ENCODE results near the gene SLC25A12.
"Not testable (repeated sequence)": the region's sequence is repeated elsewhere in the genome, so short reads cannot be mapped to it uniquely, and the experiment has no call there.

Gene SLC25A12

DNA sequence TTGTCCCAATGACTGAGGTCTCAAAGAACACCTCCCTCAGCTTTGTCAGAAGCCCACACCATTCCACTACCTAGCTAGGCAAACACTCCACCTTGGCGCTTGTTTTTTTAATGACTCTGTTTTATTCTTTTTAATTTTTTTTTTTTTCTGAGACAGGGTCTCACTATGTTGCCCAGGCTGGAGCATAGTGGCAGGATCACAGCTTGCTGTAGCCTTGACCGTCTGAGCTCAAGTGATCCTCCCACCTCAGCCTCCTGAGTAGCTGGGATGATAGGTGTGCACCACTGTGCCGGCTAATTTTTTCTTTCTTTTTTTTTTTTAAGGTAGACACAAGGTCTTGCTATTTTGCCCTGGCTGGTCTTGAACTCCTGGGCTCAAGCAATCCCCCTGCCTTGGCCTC, 101.9 kb downstream of the SLC25A12 start:
- no CpG with 5 or more reads among the region's 3 CpGs for WGBS (ENCODE audit: insufficient coverage, insufficient read length)
- H3K36me3 ChIP-seq (ENCODE audit: control insufficient read depth, insufficient read depth, low read length): no peaks in the 10 kb centered on the region
- no peaks in the 10 kb centered on the region for H3K9me3 ChIP-seq (ENCODE audit: control insufficient read depth, insufficient read depth, low read length)
- H3K4me1 ChIP-seq (ENCODE audit: control insufficient read depth, insufficient read depth, low read length): peaks cover 1% of the 10 kb centered on the region; the same call in 1 of the 2 replicates
- H3K27ac ChIP-seq (ENCODE audit: low read length): no peak overlapping the region
- no peak overlapping the region for H3K4me3 ChIP-seq (ENCODE audit: low read length)
- no peak for DNase-seq (ENCODE audit: low read depth, low spot score)
- no peaks in the 10 kb centered on the region; the same call in 1 of the 2 replicates for H3K27me3 ChIP-seq (ENCODE audit: control insufficient read depth, insufficient read depth, low read length)

- H3K27me3 ChIP-seq (ENCODE audit: control insufficient read depth, insufficient read depth, low read length): no peaks in the 10 kb centered on the region; the same call in 1 of the 2 replicates
- H3K4me1 ChIP-seq (ENCODE audit: control insufficient read depth, insufficient read depth, low read length): peaks cover 1% of the 10 kb centered on the region; the same call in 1 of the 2 replicates
- H3K9me3 ChIP-seq (ENCODE audit: control insufficient read depth, insufficient read depth, low read length): no peaks in the 10 kb centered on the region
- no CpG with 5 or more reads among the region's 4 CpGs for WGBS (ENCODE audit: insufficient coverage, insufficient read length)
- H3K36me3 ChIP-seq (ENCODE audit: control insufficient read depth, insufficient read depth, low read length): no peaks in the 10 kb centered on the region
- H3K4me3 ChIP-seq (ENCODE audit: low read length): no peak overlapping the region
- H3K27ac ChIP-seq (ENCODE audit: low read length): no peak overlapping the region
- no peak for DNase-seq (ENCODE audit: low read depth, low spot score)
These were observed 102.7 kb downstream of the SLC25A12 start for GRCh38 chr2:171791361-171791760.

- no peak overlapping the region for H3K4me3 ChIP-seq (ENCODE audit: low read length)
- H3K4me1 ChIP-seq (ENCODE audit: control insufficient read depth, insufficient read depth, low read length): peaks cover 1% of the 10 kb centered on the region; the same call in 1 of the 2 replicates
- no peaks in the 10 kb centered on the region for H3K36me3 ChIP-seq (ENCODE audit: control insufficient read depth, insufficient read depth, low read length)
- WGBS (ENCODE audit: insufficient coverage, insufficient read length): no CpG with 5 or more reads among the region's 6 CpGs
- no peak overlapping the region for H3K27ac ChIP-seq (ENCODE audit: low read length)
- DNase-seq (ENCODE audit: low read depth, low spot score): no peak
- H3K27me3 ChIP-seq (ENCODE audit: control insufficient read depth, insufficient read depth, low read length): no peaks in the 10 kb centered on the region
- no peaks in the 10 kb centered on the region for H3K9me3 ChIP-seq (ENCODE audit: control insufficient read depth, insufficient read depth, low read length)
These were observed 104.1 kb downstream of the SLC25A12 start for GRCh38 chr2:171789956-171790355.

GRCh38 chr2:171788316-171788993, 105.6 kb downstream of the SLC25A12 start:
- Histone ChIP-seq H3K9me3 (ENCODE audit: control insufficient read depth, insufficient read depth, low read length) (no peaks in the 10 kb centered on the region), H3K4me1 (ENCODE audit: control insufficient read depth, insufficient read depth, low read length) (no peaks in the 10 kb centered on the region), H3K27ac (ENCODE audit: low read length) (no peak overlapping the region), H3K36me3 (ENCODE audit: control insufficient read depth, insufficient read depth, low read length) (no peaks in the 10 kb centered on the region), H3K4me3 (ENCODE audit: low read length) (no peak overlapping the region), H3K27me3 (ENCODE audit: control insufficient read depth, insufficient read depth, low read length) (no peaks in the 10 kb centered on the region)
- no CpG with 5 or more reads among the region's 7 CpGs for WGBS (ENCODE audit: insufficient coverage, insufficient read length)
- no peak for DNase-seq (ENCODE audit: low read depth, low spot score)

DNA sequence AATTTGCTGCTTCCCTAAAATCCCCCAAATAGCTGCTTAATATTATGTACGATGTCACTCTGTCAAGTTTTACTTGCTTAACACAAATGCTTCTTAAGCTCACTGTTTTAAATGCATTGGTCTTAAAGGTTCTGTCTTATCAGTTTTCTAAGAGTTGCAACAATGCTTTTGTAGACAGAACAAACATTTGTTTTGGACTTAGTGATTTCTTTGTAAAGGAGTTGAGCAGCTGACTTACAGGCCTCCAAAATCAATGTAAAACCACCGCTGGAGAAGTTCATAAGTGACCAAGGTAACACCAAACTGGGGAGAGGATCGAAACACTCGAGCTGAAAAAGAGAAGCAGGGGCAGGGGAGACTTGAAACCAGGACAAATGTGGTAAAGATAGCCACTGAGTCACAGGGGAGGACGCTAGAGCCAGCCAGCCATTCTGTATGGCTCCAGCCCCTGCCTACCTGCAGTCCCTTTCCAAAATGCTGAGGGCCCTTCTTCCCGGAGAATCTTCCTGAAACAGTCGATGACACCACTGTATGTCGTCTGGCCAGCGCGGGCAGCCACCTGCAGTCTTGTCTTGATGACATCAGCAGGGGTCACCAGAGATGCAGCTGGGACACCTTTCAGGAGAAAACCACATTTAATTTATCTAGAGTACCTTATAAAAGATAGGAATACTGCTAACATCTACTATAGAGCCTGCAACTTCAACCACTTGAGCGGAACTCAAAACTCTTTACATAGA, 106.5 kb downstream of the SLC25A12 start:
- no CpG with 5 or more reads among the region's 11 CpGs for WGBS (ENCODE audit: insufficient coverage, insufficient read length)
- DNase-seq (ENCODE audit: low read depth, low spot score): no peak

DNA sequence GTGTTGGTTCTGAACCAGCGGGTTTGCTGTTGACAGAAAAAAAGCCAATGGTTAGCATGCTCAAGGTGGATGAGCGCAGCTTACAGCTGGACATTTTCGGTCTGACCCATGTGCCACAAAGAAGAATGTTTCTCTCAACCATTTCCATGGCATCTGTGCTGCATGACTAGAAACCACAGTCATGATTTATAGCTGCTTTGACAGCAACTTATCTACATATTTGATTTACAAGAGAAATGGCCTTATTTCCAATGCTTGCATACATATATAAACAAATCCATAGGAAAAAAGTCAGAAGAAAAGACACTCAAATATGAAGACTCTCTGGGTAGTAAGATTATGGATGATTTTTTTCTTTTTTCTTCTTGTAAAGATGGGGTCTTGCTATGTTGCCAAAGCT, 108.6 kb downstream of the SLC25A12 start:
- Histone ChIP-seq H3K36me3 (ENCODE audit: control insufficient read depth, insufficient read depth, low read length) (no peaks in the 10 kb centered on the region), H3K4me1 (ENCODE audit: control insufficient read depth, insufficient read depth, low read length) (no peaks in the 10 kb centered on the region), H3K4me3 (ENCODE audit: low read length) (no peak overlapping the region), H3K27me3 (ENCODE audit: control insufficient read depth, insufficient read depth, low read length) (no peaks in the 10 kb centered on the region), H3K9me3 (ENCODE audit: control insufficient read depth, insufficient read depth, low read length) (no peaks in the 10 kb centered on the region), H3K27ac (ENCODE audit: low read length) (no peak overlapping the region)
- no CpG with 5 or more reads among the region's 3 CpGs for whole genome bisulfite sequencing (ENCODE audit: insufficient coverage, insufficient read length)
- no peak for DNase-seq (ENCODE audit: low read depth, low spot score)

More for the DNA sequence above, 106.5 kb downstream of the SLC25A12 start:
- no peaks in the 10 kb centered on the region for H3K9me3 ChIP-seq (ENCODE audit: control insufficient read depth, insufficient read depth, low read length)
- no peak overlapping the region for H3K4me3 ChIP-seq (ENCODE audit: low read length)
- H3K4me1 ChIP-seq (ENCODE audit: control insufficient read depth, insufficient read depth, low read length): no peaks in the 10 kb centered on the region
- H3K27ac ChIP-seq (ENCODE audit: low read length): no peak overlapping the region
- H3K36me3 ChIP-seq (ENCODE audit: control insufficient read depth, insufficient read depth, low read length): no peaks in the 10 kb centered on the region
- H3K27me3 ChIP-seq (ENCODE audit: control insufficient read depth, insufficient read depth, low read length): no peaks in the 10 kb centered on the region

DNA sequence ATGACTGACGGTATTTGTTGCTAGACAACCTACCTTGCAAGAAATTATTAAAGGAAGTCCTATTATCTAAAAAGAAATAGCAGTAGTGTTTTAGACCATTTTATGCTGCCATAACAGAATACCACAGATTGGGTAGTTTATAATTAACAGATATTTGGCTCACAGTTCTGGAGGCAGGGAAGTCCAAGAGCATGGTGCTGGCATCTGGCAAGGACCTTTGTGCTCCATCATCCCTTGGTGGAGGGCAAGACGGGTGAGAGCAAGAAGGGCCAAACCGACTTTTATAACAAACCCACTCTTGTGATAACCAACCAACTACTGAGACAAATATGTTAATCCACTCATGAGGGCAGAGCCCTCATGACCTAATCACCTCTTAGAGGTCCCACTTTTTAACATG, 115.5 kb downstream of the SLC25A12 start:
- Histone ChIP-seq H3K27me3 (ENCODE audit: control insufficient read depth, insufficient read depth, low read length) (no peaks in the 10 kb centered on the region), H3K36me3 (ENCODE audit: control insufficient read depth, insufficient read depth, low read length) (no peaks in the 10 kb centered on the region), H3K27ac (ENCODE audit: low read length) (no peak overlapping the region), H3K9me3 (ENCODE audit: control insufficient read depth, insufficient read depth, low read length) (no peaks in the 10 kb centered on the region; the same call in 1 of the 2 replicates), H3K4me1 (ENCODE audit: control insufficient read depth, insufficient read depth, low read length) (no peaks in the 10 kb centered on the region), H3K4me3 (ENCODE audit: low read length) (no peak overlapping the region)
- DNase-seq (ENCODE audit: low read depth, low spot score): no peak
- WGBS (ENCODE audit: insufficient coverage, insufficient read length): no CpG with 5 or more reads among the region's 3 CpGs

DNA sequence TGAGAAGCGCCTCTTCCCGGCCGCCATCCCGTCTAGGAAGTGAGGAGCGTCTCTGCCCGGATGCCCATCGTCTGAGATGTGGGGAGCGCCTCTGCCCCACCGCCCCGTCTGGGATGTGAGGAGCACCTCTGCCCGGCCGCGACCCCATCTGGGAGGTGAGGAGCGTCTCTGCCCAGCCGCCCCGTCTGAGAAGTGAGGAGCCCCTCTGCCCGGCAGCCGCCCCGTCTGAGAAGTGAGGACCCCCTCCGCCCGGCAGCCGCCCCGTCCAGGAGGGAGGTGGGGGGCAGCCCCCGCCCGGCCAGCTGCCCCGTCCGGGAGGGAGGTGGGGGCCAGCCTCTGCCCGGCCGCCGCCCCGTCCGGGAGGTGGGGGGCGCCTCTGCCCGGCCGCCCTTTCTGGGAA, 119.5 kb downstream of the SLC25A12 start:
- no CpG with 5 or more reads among the region's 35 CpGs for WGBS (ENCODE audit: insufficient coverage, insufficient read length)
- not testable (repeated sequence) for H3K27ac ChIP-seq (ENCODE audit: low read length); H3K36me3 ChIP-seq (ENCODE audit: control insufficient read depth, insufficient read depth, low read length); H3K9me3 ChIP-seq (ENCODE audit: control insufficient read depth, insufficient read depth, low read length); H3K27me3 ChIP-seq (ENCODE audit: control insufficient read depth, insufficient read depth, low read length); H3K4me3 ChIP-seq (ENCODE audit: low read length); DNase-seq (ENCODE audit: low read depth, low spot score); H3K4me1 ChIP-seq (ENCODE audit: control insufficient read depth, insufficient read depth, low read length)

DNA sequence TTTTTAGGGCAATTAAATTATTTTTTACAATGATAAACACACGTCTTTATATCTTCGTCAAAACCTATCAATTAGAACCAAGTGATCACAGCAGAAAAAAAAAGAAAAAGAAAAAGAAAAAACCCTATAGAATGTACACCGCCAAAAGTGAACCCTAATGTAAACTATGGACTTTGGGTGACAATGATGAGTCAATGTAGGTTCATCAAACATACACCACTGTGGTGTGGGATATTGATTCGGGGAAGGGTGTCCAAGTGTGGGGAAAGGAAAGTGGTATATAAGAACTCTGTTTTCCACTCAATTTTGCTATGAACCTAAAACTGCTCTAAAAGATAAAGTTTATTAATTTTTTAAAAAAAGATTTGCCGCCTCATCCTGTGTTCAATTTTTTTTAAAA, 121.7 kb downstream of the SLC25A12 start:
- H3K27me3 ChIP-seq (ENCODE audit: control insufficient read depth, insufficient read depth, low read length): no peaks in the 10 kb centered on the region
- no peaks in the 10 kb centered on the region for H3K36me3 ChIP-seq (ENCODE audit: control insufficient read depth, insufficient read depth, low read length)
- no peaks in the 10 kb centered on the region; the same call in 1 of the 2 replicates for H3K9me3 ChIP-seq (ENCODE audit: control insufficient read depth, insufficient read depth, low read length)
- no peak for DNase-seq (ENCODE audit: low read depth, low spot score)
- no peak overlapping the region for H3K4me3 ChIP-seq (ENCODE audit: low read length)
- no peak overlapping the region for H3K27ac ChIP-seq (ENCODE audit: low read length)
- no peaks in the 10 kb centered on the region for H3K4me1 ChIP-seq (ENCODE audit: control insufficient read depth, insufficient read depth, low read length)
- no CpG with 5 or more reads among the region's 5 CpGs for WGBS (ENCODE audit: insufficient coverage, insufficient read length)

GRCh38 chr2:171771463-171771862, 122.6 kb downstream of the SLC25A12 start:
- no peaks in the 10 kb centered on the region for H3K36me3 ChIP-seq (ENCODE audit: control insufficient read depth, insufficient read depth, low read length)
- no peak overlapping the region for H3K27ac ChIP-seq (ENCODE audit: low read length)
- no peaks in the 10 kb centered on the region; the same call in 1 of the 2 replicates for H3K9me3 ChIP-seq (ENCODE audit: control insufficient read depth, insufficient read depth, low read length)
- H3K4me3 ChIP-seq (ENCODE audit: low read length): no peak overlapping the region
- H3K27me3 ChIP-seq (ENCODE audit: control insufficient read depth, insufficient read depth, low read length): no peaks in the 10 kb centered on the region
- DNase-seq (ENCODE audit: low read depth, low spot score): no peak
- H3K4me1 ChIP-seq (ENCODE audit: control insufficient read depth, insufficient read depth, low read length): no peaks in the 10 kb centered on the region

Measured in iPS DF 6.9 (cell line).